GM10847 (cell line): ENCODE measurements around the gene PCBP1.

Experiments used
- POLR2A ChIP-seq: IDR thresholded peaks from 2 replicates; pipeline ENCODE4 v1.6.1; 2011; ENCODE audit not compliant: insufficient read length; ENCODE audit errors: extremely low read depth

PCBP1 gene

DNA sequence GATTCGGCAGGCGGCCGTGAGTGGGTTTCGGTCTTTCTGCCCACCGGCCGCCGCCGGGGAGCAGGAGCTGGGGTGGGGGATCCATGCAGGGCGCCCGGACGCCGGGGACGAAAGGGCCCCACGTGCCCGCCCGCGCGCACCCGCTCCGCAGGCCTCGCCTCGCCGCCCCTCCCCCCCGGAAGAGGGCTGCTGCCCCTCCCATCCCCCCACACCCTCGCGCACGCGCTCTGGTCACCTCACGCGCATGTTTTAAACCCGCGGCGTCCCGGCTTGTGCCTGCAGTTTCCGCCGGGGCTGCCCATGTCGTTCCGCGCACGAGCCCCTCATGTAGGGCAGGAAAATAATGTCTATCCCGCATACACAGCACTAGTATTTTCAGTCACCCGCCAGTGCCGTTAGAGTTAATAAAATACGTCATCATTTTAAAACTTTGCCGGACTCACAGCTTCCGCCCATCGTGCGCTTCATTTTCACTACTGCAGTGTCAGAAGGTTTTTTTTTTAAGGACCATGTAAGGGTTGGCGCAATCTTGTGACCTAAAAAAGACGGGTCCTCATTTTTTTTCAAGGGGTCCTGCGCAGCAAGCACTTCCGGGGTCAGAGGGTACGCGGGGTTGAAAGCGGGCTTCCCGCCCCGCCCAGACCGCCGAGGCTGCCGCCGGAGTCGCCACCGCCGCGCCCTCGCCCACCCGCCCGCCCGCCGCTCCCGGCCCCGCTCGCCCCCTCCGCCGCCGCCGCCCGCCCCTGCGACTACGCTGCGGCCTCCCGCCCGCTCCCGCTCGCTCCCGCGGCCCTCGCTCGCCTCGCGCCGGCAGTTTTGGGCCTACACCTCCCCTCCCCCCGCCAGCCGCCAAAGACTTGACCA is at the start of gene PCBP1:
TSS of gene PCBP1 (plus strand) at position 640 of the 864 bp plus-strand sequence. CDS start 267 bp downstream, outside the sequence.
- peak; percentile 83 for TF ChIP-seq POLR2A

DNA sequence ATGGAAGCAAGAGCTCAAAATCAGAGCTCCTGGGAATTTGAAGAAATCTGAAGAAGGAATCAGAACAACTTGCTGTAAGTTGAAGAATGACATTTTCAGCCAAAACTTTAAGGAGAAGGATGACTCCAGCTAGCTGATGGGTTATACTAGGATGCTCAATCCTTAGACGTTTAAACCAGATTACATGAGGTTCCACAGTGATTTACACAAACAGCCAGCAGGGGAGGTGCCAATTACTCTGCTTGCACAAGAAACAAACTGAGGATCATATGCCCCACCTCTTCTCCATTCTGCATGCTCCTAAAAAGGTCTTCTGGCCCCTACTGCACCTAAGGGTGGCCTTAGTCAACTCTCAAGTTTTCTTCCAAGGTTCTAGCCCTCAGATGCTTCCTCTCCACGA is 47.9 kb upstream of the PCBP1 start:
- no peak for TF ChIP-seq POLR2A

DNA sequence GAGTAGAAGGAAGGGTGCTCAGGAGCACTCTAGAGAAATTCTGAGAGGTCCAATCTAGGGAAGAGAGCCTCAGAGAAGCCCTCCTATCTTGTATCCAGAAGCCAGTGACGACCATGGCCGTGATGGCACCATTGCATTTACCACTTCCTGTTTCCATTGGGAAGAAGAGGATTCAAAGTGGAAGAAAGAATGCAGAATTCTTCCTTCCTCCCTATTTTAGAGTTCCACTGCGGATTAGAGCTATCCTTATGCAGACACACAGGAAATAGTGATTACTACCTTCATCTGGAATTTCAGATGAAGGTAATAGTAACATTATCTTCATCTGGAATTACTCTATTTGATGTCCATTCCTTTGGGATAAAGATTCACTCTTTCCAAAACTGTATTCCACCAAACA is 45.6 kb upstream of the PCBP1 start:
- TF ChIP-seq POLR2A: no peak

DNA sequence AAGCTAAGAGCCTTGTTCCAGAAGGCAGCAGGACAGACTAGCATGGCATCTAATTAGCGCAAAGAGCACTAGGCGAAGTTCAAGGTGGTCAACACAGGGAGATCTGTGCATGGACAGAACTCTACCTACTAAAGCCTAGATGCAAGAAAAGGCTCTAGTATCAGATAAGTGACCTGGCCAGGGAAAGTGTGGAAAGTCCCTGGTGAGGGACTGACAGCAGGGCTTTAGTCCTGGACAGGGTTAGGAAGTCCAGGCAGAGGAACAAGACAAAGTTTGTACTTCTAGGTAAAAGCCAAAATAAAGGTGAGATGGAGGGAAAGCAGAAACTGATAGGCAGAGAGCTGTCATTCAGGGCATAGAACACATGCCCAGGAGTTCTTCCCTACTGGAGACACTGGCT is 45.0 kb upstream of the PCBP1 start:
- no peak for TF ChIP-seq POLR2A

DNA sequence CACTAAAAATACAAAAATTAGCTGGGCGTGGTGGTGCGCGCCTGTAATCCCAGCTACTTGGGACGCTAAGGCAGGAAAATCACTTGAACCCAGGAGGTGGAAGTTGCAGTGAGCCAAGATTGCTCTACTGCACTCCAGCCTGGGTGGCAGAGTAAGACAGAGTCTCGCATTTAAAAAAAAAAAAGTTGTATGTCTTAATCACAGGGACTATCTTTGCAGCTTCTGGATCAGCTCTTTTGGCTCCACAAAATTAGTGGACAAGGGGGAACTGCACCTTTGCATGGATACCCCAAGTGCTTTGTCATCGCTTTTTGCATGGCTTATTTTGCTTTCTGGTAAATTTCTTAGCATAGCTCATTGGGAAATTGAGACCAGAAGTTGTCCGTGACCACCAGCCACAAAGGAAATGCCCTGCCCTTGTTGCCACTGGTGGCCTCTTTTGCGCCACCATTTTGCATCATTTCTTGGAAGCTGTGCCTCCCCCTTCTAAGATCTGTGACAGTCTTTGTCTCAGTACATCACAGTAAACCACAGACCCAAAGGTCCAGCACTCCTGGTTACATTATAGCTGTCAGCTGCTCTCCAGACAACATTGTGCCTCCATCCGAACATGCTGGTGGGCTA is 43.9 kb upstream of the PCBP1 start:
- TF ChIP-seq POLR2A: no peak

DNA sequence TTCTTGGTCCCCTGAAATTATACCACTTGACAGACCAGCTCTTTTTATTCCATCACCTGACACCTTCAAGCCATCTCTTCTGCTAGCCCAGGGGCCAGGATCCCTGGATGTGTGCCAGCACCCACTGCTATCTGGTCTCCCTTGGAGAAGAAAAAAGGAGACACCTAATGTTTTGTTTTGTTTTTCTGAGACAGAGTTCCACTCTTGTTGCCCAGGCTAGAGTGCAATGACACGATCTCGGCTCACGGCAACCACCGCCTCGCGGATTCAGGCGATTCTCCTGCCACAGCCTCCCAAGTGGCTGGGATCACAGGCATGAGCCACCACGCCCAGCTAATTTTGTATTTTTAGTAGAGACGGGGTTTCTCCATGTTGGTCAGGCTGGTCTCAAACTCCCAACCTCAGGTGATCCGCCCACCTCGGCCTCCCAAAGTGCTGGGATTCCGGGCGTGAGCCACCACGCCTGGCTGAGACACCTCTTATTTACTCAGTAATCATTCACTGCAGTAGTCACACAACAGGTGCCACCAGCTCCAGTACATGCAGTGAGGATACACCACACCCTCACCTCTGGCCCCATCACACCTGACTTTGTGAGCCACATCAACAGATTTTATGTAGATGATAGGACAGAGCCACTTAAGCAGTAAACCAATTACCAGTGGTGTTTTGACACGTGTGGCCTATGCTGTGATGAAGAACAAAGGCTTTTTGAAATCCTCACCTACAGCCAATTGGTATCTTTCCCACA is 42.8 kb upstream of the PCBP1 start:
- TF ChIP-seq POLR2A: no peak

DNA sequence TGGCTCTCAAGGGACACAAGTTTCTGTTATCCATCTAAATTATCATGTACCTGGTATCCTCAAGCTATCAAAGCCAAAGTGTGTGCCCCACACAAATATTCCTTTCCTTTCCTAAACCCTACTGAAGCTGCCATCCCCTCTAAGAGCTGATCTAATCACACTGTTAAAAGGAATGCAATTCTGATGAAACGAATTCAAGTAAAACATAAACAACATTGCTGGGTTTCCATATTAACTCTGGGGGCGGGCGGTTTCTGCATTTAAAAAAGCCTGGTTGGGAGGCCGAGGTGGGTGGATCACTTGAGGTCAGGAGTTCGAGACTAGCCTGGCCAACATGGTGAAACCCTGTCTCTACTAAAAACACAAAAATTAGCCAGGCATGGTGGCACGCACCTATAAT is 41.9 kb upstream of the PCBP1 start:
- TF ChIP-seq POLR2A: no peak

DNA sequence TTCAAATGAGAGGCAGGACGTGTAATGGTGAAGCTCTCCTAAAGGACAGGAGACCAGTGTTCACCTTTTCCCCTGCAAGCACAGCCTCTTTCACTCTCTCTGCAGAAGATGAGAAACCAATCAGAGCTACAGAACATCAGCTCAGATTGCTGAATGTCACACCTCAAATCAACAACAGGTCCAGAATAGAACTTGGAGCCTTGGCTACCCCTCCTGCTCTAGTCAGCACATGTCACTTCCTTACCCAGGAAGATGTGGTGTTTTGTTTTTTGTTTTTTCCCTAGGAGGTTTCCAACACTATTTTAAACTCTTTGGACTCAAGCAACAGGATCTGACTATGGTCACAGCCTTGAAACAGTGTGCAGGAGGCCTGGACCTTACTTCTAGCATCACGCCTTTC is 41.3 kb upstream of the PCBP1 start:
- TF ChIP-seq POLR2A: no peak

DNA sequence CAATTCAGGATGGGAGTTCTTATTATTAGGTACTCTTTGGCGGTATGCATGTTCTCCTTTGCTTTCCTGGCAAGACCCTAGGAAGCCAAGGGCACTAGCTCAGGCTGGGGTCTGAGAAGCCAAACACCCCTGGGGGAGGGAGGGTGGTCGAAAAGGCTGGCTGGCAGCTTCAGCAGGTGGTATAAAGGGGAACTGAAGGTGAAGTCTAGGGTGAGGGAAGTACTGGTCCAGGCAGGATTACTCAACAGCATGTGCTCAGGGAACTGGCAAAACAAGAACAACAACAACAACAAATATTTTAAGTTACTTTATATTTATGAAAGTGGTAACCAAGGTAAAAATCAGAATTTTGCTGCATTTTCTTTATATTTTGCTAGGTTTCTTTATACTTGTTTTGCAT is 40.7 kb upstream of the PCBP1 start:
- TF ChIP-seq POLR2A: no peak

DNA sequence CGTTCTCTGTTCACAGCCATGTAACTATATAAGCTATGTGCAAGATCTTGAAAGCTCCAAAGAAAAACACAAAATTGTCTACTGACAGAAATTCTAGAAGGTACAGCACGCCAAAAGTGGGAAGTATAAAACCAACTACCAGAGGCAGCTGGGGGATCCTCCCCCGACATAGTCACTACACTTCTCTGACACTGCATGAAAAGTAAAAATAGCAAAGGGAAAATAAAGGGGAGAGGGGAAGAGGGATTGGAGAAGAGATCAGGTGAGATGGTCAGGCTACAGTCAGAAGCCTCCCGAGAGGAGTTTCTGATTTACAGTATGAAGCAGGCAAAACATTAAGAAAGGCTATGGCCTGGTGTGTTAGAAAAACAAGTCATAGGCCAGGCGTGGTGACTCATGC is 39.8 kb upstream of the PCBP1 start:
- TF ChIP-seq POLR2A: no peak

DNA sequence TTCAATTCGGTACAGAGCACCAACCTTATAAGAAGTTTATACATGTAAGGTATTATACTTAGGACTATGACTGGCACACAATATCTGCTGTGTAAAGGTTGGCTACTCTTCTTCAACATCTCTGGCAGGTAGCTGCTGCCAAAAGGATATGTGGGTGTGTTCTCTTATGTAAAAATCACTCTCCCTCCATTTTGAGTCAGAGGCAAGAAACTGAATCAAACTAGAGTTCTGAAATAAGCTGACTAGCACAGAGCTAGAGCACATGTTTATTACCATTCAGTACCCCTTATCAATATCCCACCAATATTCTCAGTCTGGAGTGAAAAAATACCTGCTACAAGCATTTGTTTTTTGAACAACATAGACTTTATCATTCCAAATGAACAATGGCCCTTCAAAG is 38.0 kb upstream of the PCBP1 start:
- TF ChIP-seq POLR2A: no peak

DNA sequence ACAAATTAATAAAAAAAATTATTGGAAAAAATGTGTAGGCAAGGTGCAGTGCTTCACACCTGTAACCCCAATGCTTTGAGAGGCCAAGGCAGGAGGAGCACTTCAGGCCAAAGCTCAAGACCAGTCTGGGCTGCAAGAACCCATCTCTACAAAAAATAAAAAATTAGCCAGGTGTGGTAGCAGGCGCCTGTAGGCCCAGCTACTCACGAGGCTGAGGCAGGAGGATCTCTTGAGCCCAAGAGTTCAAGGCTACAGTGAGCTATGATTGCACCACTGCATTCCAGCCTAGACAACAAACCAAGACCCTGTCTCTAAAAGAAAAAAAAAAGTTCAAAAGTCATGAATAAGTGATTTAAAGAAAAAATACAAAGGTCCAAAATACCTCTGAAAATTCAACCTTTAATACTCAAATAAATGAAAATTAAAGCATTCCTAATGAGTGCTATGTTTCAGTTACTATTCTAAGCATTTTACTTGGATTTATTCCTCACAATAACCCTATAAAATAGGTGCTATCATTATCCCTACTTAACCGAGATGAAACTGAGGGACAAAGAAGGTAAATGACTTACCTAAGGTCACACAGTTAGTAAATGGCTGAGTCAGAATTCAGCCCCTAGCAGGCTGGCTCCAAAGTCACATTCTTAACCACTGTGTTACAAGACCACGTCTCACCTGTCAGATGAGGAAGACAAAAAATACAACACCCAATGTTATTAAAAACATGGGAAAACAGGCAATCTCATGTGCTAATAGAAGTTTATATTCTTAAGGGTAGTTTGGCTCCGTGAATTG is 36.4 kb upstream of the PCBP1 start:
- no peak for TF ChIP-seq POLR2A

DNA sequence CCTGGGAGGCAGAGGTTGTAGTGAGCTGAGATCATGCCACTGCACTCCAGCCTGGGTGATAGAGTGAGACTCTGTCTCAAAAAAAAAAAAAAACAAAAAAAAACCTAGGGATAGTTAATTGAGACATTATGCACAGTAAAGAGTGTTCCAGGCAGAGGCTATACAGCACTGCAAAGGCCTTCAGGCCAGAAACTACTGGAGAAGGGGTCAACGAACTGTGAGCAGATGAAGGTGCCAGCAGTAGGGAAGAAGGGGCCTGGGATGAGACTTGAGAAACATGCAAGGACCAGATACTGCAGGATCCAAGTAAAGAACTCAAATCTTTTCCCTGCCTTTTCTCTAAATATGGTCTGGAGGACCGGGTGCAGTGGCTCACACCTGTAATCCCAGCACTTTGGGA is 26.0 kb upstream of the PCBP1 start:
- no peak for TF ChIP-seq POLR2A

DNA sequence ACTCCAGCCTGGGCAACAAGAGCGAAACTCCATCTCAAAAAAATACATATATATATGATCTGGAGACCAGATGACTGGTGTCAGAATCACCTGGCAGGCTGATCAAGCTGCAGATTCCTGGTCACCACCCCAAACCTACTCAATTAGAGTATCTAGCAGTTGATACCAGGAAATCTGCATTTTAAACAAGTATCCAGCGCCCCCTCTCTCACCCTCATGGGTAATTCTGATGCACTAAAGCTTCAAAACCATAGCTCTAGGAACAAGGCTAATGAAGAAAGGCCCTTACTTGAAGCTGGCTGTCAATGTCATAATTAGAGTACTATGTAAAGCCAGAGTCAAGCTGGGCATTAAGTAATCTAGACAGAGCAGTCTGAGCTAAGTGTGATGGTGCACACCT is 25.0 kb upstream of the PCBP1 start:
- TF ChIP-seq POLR2A: no peak

DNA sequence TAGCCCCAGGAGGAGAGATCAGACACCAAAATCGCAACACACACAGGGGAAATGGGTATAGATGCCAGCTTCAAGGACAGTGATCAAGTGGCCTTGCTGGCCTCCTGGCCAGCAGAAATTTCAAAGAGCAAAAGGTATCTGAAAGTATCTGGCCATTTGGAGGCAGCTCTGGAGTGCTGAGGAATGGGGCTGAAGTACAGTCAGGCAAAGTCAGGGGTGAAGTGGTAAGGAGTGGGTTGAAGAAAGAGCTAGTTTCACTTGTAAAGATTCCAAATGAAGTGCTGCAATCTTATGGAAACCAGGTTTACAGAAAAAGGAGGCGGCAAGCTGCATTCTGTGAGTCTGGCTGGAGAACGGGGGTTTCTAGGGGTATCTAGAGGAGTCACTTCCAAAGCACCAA is 19.2 kb upstream of the PCBP1 start:
- no peak for TF ChIP-seq POLR2A

DNA sequence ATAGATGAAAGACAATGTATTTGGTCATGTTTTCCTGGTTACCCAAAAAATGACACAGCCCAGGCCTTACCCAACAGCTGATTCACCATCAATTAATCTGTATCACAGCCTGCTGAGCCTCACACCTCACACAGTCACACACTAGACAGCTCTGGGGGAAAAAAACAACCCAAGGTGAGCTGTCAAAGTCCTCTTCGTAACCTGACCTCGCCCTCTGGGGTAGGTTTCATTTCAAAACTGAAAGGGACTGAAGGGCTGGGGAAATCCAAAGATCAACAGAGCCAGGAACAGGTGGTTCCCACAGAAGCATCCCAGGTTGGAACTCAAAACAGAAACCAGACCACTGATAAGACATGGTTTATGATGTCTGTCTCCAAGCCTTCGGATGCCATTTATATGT is 18.2 kb upstream of the PCBP1 start:
- TF ChIP-seq POLR2A: no peak
